GM12878 (cell line): ENCODE results near the gene SFSWAP. TPM values are rescaled to one million over a fixed set of nuclear protein-coding genes. Genes with fewer than 3 reads are reported as not detected.

Source experiments
- CHD2 ChIP-seq: IDR thresholded peaks from 2 replicates; pipeline ENCODE4 v1.6.1; 2011; ENCODE audit warnings: low read depth, low read length, improper control_type of control experiment, borderline replicate concordance
- CREB1 ChIP-seq: IDR thresholded peaks from 2 replicates; pipeline ENCODE4 v1.6.1; 2012; ENCODE audit warnings: low read depth, mild to moderate bottlenecking, inconsistent platforms
- ESRRA ChIP-seq: IDR thresholded peaks from 2 replicates; pipeline ENCODE4 v1.6.1; 2012; ENCODE audit warnings: mild to moderate bottlenecking, low read length, improper control_type of control experiment
- FOXM1 ChIP-seq: IDR thresholded peaks from 2 replicates; pipeline ENCODE4 v1.6.1; 2012; ENCODE audit warnings: low read depth, mild to moderate bottlenecking, inconsistent platforms, low read length, moderate library complexity
- HDAC6 ChIP-seq: fragments of 200-600 bp; sonication (generic); IDR thresholded peaks from one replicate; pipeline ENCODE4 v1.8.0; 2017; ENCODE audit warnings: antibody characterized with exemption; ENCODE audit not compliant: unreplicated experiment
- IKZF1 ChIP-seq: fragments of 450-650 bp; conservative IDR thresholded peaks from 2 replicates; pipeline ENCODE4 v1.6.1; 2017; ENCODE audit warnings: antibody characterized with exemption, mild to moderate bottlenecking
- JUNB ChIP-seq: IDR thresholded peaks from 2 replicates; pipeline ENCODE4 v1.6.1; 2016; ENCODE audit warnings: antibody characterized with exemption, mild to moderate bottlenecking
- MTA2 ChIP-seq: fragments of 450-650 bp; IDR thresholded peaks from 2 replicates; pipeline ENCODE4 v1.6.1; 2016; ENCODE audit warnings: low read depth, mild to moderate bottlenecking, moderate library complexity
- NR2C1 ChIP-seq: fragments of 450-650 bp; IDR thresholded peaks from 2 replicates; pipeline ENCODE4 v1.6.1; 2017; ENCODE audit warnings: antibody characterized with exemption, mild to moderate bottlenecking, moderate library complexity
- SIN3A ChIP-seq: IDR thresholded peaks from 2 replicates; pipeline ENCODE4 v1.6.1; 2012; ENCODE audit warnings: low read depth, low read length, improper control_type of control experiment
- SMAD5 ChIP-seq: IDR thresholded peaks from 2 replicates; pipeline ENCODE4 v1.6.1; 2016; ENCODE audit warnings: antibody characterized with exemption, low read depth
- STAT3 ChIP-seq: IDR thresholded peaks from 2 replicates; pipeline ENCODE4 v1.6.1; 2011; ENCODE audit warnings: low read depth, low read length, improper control_type of control experiment
- TARDBP ChIP-seq: IDR thresholded peaks from 2 replicates; pipeline ENCODE4 v1.6.1; 2016; ENCODE audit warnings: borderline replicate concordance
- TBL1XR1 ChIP-seq: IDR thresholded peaks from 2 replicates; pipeline ENCODE4 v1.6.1; 2012; ENCODE audit warnings: low read depth, low read length, improper control_type of control experiment
- TCF12 ChIP-seq: IDR thresholded peaks from 2 replicates; pipeline ENCODE4 v1.6.1; 2011; ENCODE audit warnings: low read depth, mild to moderate bottlenecking, low read length
- TCF3 ChIP-seq: IDR thresholded peaks from 2 replicates; pipeline ENCODE4 v1.6.1; 2012; ENCODE audit warnings: low read depth, mild to moderate bottlenecking, low read length, borderline replicate concordance; ENCODE audit not compliant: insufficient read depth
- ZBED1 ChIP-seq: IDR thresholded peaks from 2 replicates; pipeline ENCODE4 v1.6.1; 2016; ENCODE audit warnings: borderline replicate concordance
- ZNF274 ChIP-seq: IDR thresholded peaks from one replicate; pipeline ENCODE4 v1.8.0; 2011; ENCODE audit not compliant: insufficient read length, insufficient read depth
- polyA plus RNA-seq, 11 experiments: library from polyadenylated mRNA; depleted of rRNA in 4 of 11; unstranded in 6 of 11; stranded (reverse) in 5 of 11; fragments of >200 nt; fragmentation: Nextera tagmentation in 4 of 11; fragmentation: Illumina TruSeq in 1 of 11; extraction: Ambion mirVana in 4 of 11; extraction: Trizol in 1 of 11; gene quantifications; 1 replicate in 1 of 11; 2 replicates in 10 of 11; pipeline versions ENCODE4 v1.2.1 to v1.2.3, GENCODE V29; 2011 to 2016; ENCODE audit warnings: inconsistent platforms in 2 of 11, missing spikeins in 2 of 11, low read depth in 1 of 11
- total RNA-seq, 4 experiments: library from RNA; depleted of rRNA in 3 of 4; stranded (reverse); fragments of >200 nt in 3 of 4; fragmentation: Illumina TruSeq in 1 of 4; extraction: Trizol in 1 of 4; gene quantifications; 2 replicates each; pipeline versions ENCODE4 v1.2.1 to v1.2.3, GENCODE V29; 2013 to 2021
- TF ChIP-seq, protein P1 (sequence below): fragments of 450-650 bp; formaldehyde crosslinking; IDR thresholded peaks from 2 replicates; pipeline ENCODE4 v1.5.0; 2022; ENCODE audit warnings: mild to moderate bottlenecking, missing genetic modification characterization
- TF ChIP-seq, protein P2 (sequence below): fragments of 450-650 bp; conservative IDR thresholded peaks from 2 replicates; pipeline ENCODE4 v1.6.1; 2017; ENCODE audit warnings: mild to moderate bottlenecking, moderate library complexity
- TF ChIP-seq, protein P3 (sequence below): fragments of 450-650 bp; IDR thresholded peaks from 2 replicates; pipeline ENCODE4 v1.6.1; 2017; ENCODE audit warnings: mild to moderate bottlenecking, moderate library complexity

The SFSWAP gene
- total and polyA plus RNA-seq, 10 of the 15 experiments (the other 5 are each of a cell fraction or from before 2014, with no cell fraction given), result 1.8 to 48.6 (median 25.0) TPM

DNA sequence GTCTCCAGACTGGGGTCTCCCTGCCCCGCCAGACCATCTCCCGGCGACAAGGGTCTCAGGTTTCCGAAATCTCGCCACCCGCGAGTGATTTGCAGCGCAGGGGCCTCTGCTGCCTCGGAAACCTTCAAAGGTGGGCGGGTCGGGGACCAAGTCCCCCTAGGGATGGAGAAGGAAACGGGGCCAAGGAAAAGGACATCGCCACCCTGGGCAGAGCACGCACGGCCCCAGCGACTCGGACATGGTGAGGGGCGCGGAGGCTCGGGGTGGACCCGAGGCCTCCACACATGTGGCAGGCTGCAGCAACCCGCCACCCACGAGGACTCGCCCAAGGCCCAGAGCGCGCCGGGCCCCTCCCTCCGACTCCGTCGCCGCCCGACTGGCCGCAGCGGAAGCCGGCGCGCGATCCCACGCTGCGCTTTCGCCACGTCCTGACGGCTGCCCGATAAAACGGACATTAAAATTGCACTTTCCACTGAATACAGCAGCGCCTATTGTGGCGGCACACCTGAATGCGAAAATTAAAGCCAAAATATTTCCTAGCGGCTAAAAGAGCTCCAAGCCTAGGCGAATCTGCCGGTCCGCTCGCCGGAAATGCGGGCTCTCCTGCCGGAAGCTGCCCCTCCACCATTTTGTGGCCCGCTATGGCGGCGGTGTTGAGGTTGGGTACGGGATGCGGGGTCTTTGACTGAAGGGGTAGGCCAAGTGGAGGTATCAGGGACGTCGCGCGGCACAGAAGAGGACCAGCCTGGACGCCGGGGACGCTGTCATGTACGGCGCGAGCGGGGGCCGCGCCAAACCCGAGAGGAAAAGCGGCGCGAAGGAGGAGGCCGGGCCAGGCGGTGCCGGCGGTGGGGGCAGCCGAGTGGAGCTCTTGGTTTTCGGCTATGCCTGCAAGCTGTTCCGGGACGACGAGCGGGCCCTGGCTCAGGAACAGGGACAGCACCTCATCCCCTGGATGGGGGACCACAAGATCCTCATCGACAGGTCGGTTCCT is at the start of gene SFSWAP (continued):
- TF ChIP-seq, protein P1, sequence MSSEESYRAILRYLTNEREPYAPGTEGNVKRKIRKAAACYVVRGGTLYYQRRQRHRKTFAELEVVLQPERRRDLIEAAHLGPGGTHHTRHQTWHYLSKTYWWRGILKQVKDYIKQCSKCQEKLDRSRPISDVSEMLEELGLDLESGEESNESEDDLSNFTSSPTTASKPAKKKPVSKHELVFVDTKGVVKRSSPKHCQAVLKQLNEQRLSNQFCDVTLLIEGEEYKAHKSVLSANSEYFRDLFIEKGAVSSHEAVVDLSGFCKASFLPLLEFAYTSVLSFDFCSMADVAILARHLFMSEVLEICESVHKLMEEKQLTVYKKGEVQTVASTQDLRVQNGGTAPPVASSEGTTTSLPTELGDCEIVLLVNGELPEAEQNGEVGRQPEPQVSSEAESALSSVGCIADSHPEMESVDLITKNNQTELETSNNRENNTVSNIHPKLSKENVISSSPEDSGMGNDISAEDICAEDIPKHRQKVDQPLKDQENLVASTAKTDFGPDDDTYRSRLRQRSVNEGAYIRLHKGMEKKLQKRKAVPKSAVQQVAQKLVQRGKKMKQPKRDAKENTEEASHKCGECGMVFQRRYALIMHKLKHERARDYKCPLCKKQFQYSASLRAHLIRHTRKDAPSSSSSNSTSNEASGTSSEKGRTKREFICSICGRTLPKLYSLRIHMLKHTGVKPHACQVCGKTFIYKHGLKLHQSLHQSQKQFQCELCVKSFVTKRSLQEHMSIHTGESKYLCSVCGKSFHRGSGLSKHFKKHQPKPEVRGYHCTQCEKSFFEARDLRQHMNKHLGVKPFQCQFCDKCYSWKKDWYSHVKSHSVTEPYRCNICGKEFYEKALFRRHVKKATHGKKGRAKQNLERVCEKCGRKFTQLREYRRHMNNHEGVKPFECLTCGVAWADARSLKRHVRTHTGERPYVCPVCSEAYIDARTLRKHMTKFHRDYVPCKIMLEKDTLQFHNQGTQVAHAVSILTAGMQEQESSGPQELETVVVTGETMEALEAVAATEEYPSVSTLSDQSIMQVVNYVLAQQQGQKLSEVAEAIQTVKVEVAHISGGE (CRISPR knock-in tag), result peak; percentile 62
- TF ChIP-seq ZNF274 (no peak), SIN3A (peak; percentile 73; the same call in 1 of the 2 replicates), SMAD5 (peak; percentile 23; the same call in 1 of the 2 replicates), ZBED1 (no peak), CREB1 (peak; percentile 66), JUNB (no peak), TCF12 (peak; percentile 43; the same call in 1 of the 2 replicates), TCF3 (0 out of 2 replicates have a peak, but pooled peaks have one; percentile 17), STAT3 (no peak), TBL1XR1 (0 out of 2 replicates have a peak, but pooled peaks have one; percentile 49), MTA2 (no peak), TARDBP (no peak), NR2C1 (peak; percentile 83), FOXM1 (no peak), ESRRA (peak; percentile 59; the same call in 1 of the 2 replicates), CHD2 (peak; percentile 11; the same call in 1 of the 2 replicates), HDAC6 (no peak), IKZF1 (peak; percentile 99)
- TF ChIP-seq, protein P2, sequence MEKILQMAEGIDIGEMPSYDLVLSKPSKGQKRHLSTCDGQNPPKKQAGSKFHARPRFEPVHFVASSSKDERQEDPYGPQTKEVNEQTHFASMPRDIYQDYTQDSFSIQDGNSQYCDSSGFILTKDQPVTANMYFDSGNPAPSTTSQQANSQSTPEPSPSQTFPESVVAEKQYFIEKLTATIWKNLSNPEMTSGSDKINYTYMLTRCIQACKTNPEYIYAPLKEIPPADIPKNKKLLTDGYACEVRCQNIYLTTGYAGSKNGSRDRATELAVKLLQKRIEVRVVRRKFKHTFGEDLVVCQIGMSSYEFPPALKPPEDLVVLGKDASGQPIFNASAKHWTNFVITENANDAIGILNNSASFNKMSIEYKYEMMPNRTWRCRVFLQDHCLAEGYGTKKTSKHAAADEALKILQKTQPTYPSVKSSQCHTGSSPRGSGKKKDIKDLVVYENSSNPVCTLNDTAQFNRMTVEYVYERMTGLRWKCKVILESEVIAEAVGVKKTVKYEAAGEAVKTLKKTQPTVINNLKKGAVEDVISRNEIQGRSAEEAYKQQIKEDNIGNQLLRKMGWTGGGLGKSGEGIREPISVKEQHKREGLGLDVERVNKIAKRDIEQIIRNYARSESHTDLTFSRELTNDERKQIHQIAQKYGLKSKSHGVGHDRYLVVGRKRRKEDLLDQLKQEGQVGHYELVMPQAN, result peak; percentile 65
- TF ChIP-seq, protein P3, sequence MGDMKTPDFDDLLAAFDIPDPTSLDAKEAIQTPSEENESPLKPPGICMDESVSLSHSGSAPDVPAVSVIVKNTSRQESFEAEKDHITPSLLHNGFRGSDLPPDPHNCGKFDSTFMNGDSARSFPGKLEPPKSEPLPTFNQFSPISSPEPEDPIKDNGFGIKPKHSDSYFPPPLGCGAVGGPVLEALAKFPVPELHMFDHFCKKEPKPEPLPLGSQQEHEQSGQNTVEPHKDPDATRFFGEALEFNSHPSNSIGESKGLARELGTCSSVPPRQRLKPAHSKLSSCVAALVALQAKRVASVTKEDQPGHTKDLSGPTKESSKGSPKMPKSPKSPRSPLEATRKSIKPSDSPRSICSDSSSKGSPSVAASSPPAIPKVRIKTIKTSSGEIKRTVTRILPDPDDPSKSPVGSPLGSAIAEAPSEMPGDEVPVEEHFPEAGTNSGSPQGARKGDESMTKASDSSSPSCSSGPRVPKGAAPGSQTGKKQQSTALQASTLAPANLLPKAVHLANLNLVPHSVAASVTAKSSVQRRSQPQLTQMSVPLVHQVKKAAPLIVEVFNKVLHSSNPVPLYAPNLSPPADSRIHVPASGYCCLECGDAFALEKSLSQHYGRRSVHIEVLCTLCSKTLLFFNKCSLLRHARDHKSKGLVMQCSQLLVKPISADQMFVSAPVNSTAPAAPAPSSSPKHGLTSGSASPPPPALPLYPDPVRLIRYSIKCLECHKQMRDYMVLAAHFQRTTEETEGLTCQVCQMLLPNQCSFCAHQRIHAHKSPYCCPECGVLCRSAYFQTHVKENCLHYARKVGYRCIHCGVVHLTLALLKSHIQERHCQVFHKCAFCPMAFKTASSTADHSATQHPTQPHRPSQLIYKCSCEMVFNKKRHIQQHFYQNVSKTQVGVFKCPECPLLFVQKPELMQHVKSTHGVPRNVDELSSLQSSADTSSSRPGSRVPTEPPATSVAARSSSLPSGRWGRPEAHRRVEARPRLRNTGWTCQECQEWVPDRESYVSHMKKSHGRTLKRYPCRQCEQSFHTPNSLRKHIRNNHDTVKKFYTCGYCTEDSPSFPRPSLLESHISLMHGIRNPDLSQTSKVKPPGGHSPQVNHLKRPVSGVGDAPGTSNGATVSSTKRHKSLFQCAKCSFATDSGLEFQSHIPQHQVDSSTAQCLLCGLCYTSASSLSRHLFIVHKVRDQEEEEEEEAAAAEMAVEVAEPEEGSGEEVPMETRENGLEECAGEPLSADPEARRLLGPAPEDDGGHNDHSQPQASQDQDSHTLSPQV, result no peak
